NCI-H2107 treated with DMSO at 0.1 percent for 48 hours (cell line): ENCODE measurements around the gene AMACR.

Experiments
- DNase-seq: peaks from one replicate; lab custom pipeline; 2025; ENCODE audit not compliant: unreplicated experiment; lab: John Stamatoyannopoulos, UW

The AMACR gene

DNA sequence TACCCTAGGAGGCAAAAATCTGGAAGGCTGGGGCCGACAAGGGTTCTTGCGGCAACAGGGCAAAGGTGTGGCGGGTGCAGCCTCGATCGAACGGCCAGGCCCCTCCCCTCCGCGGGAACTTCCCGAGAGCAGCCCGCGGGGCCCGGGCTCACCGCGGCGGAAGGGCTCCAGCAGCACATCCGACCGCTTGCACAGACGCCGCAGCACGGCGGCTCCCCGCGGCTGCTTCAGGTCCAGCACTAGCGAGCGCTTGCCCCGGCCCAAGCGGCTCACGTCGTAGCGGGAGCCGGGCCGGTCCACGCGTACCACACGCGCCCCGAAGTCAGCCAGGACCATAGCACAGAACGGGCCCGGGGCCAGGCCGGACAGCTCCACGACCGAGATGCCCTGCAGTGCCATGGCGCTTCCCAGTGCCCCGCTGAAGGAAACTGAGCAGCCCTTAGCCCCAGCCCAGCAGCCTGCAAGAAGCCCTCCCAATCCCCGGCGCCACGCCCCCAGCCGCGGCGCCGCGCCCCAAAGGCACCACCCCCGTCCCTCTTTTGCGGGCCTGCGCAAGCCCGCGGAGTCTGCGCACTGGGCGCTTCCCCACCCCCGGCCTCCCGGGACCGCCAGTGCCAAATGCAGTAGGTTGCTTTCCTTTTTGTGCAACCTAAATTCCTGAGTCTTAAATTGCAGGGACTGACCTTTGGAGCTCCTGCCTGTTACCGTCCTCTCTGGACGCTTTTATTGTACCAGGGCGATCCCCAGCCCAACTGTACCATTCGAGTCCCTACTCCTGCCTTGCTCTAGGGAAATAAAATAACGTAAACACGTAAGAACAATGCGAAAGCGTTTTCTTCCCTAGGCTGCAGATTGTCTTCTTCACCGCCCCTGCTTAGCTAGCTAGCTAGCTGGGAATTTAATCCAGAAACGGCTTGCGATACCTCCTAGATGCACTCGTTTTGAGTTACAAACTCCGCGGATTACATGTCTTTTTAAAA is at the start of gene AMACR:
Gene AMACR (minus strand): TSS at position 430 of the 980 bp plus-strand sequence. CDS start 31 bp downstream, at position 399.
- DNase-seq, result peak; percentile 93

DNA sequence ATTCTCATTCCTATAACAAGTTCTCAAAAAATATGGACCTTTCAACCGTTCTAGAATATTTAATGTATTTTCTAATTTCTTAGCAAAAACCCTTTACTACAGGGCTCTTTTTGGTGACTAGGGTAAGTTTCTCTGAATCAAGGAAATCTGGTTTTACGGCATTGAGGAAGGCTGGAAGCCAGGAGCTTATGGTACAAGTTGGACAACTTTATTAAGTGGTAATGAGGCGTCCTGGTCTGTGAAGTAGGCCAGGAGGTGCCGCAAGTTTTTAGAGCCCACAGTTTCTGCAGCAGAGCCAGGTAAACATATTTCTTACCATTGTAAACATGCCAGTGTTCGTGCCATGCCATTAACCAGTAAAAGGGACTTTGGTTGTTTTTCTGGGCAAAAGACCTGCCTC is 49.7 kb upstream of the AMACR start:
- no peak for DNase-seq

DNA sequence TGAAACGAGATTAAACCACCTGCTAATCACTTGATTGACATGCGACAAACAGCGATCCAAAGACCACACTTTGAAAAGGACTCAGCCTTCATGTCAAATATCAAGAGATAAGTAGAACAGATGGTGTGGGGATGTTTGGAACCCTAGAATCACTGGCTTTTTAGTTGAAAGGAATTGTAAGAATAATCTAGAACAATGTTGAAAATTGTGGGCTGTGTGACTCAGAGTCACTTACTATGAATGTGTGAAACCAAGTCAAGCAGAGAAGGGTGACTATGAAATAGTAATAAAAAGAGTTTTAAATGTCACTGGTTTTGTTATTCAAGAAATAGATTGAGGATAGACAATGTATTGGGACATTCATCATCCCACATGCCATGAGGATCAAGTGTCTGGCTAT is 49.3 kb upstream of the AMACR start:
- no peak for DNase-seq

DNA sequence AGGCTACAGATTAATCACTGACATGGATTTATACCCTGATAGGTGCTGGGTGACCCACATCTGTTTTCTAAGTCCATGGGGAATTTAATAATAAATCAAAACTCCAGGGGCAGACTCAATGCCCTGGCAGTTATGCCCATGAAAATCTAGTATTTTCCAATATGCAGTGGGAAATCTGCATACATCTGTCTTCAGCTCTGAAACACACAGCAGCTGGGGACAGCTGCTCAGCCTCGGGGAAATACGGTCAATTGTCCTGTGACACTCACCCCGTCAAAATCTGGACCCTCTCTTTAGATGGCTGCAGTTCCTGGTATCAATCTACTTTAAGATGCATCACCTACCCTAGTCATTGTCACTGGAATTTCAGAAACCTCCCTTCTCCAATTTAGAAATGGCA is 47.8 kb upstream of the AMACR start:
- no peak for DNase-seq

DNA sequence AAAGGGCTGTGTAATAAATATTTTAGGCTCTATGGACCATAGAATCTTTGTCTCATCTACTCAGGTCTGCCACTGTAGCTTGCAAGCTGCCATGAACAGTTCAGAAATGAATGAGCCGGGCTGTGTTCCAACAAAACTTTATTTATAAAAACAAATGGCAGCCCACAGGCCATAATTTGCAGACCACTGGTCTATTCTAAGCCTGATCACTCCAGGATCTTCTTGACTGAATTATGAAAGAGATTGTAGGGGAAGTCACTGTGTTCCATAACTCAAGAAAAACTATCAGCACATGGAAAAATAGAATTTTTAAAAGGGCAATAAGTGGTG is 46.5 kb upstream of the AMACR start:
- DNase-seq, result no peak

DNA sequence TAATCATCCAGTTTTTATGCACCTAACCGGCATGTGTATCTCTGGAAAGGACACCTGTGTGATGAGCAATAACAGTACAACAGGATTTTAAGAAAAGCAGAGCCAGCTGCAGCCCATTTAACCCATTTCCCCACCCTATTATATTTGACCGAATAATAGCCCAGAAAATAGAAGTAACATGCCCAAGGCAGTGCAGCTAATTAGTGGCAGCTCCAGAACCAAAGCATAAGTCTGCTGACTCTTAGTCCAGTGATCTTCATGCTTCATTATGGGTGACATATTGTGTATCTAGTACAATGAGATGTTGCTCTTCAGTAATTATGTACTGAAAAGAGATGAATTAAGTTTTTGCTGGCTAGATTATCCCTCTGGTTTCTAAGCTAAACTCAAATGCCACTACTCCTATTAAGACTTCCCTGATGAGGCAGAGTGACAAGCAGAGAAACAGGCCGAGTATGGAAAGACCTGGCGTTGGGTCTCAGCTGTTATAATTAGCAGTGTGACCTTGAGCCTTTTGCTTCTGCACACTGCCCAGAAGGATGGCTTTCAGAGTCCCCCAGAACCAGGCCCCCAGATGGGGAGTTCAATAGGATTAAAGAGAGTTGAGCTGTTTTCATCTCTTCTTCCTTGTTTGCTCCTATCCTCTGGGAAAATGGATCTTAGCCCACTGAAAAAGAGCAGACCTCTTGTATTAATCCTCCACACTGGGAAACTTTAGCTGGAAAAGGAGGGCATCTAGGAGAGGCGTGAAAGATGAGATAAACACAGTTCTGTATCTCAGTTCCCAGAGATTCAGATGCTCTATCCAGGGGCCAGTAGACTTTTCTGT is 45.9 kb upstream of the AMACR start:
- no peak for DNase-seq

DNA sequence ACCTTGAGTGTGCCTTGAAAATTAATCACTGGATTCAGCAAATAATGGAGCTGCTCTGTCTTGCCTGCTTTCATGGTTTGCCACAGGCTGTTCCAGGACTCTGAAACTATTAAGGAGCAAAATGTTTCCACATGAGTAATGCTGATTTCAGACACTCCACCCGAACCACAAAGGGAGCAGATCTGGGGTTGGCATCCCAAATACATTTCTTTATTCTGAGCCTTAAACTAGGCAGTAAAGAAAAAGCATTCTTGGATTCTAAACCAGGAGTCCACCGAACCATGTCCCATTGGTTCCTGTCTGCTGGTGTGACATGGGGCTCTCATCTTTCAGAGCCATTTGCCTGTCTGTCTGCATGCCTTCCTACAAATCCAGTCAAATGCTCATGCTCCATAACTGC is 45.3 kb upstream of the AMACR start:
- DNase-seq, result no peak

DNA sequence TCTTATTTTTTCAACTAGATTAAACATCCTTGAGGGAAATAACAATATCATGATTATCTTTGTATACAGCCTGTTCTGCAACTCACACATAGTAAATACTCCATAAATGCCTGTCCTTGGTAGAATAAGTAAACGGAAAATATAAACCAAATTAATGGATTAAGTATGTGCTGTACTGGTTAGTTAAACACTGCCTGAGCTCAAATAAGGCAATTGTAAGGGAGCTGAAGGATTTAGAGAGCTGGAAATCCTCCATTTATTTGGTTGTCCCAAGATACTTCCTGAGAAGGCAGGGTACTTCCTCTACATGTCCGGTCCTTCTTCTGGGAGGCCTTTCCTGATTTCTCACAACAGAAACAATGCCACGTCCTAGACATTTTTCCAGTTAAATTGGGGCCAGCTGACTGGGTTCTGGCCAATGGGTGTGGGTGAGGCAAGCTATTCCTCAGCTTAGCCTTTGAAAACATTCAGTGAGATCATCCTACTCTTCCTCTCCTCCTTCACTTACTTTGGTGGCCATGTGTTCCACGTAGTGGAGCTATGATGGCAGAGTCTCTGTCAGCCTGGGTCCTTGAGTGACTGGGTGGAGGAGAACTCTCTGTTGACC is 43.6 kb upstream of the AMACR start:
- DNase-seq, result no peak

DNA sequence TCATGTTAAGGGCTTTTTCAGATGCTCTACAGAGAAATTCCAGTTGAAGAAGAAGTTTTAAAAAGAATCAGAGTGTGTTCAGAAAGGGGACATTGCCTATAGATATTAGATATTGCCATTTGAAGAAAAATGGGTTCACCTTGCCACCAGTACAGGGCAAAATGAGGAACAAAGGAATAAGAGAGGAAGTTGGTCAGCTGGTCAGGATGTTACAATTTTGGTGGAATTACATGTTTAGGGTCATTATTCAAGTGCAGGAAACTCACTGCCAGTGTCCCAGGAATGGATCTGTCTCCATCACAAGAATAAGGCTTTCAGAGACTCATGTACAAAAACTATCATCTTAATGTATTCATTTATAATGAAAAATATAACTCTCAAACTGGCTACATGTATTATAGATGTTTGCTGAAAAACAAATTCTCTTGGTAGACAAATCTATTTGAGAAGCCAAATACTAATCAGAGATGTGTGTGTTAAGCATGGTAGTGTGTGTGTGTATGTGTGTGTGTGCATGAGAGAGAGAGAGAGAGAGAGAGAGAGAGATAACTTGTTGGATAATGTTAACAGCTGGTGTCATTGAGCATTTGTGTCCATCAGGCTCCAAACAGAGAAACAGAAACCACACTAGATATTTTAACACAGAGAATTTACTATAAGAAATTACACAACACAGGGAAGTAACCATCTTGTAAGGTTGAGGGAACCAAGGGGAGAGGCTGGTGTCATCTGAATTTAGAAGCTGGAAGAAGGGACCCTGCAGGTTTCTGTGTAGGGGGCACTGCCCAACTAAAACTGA is 40.1 kb upstream of the AMACR start:
- DNase-seq, result no peak

DNA sequence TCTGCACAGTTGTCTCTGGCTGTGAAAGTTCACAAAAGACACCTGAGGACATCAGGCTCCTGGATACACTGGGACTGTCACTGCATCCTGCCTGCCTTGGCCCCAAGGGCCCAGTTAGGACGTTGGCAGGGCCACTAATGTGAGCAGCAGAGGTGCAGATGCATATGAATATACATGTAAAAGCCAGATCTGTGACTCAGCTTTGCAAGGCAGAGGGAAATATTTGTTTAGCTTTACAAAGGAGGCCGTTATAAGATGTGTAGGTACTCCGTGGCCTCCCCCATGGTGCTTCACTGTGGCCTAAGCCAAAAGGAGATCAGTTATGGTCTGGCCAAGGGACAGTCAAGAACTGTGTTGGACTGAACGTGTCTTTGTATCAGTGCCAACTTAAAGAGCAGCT is 39.3 kb upstream of the AMACR start:
- no peak for DNase-seq

DNA sequence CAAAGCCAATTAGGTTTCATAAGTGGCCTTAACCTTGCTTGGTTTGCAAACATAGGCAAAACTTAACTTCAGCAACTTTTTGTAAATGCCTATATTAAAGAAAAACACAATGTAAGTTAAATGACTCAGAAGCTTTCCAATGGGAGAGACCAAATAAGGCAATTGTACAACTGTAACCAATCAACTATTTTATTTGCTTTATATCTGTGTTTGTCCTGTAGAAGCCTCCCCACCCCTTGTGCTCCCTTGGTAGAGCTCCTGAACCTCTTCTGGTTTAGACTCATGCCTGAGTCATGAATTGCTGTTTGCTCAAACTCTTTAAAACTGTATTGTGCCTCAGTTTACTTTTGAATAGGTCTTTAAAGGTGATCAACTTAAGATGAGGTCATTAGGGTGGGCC is 38.1 kb upstream of the AMACR start:
- no peak for DNase-seq

DNA sequence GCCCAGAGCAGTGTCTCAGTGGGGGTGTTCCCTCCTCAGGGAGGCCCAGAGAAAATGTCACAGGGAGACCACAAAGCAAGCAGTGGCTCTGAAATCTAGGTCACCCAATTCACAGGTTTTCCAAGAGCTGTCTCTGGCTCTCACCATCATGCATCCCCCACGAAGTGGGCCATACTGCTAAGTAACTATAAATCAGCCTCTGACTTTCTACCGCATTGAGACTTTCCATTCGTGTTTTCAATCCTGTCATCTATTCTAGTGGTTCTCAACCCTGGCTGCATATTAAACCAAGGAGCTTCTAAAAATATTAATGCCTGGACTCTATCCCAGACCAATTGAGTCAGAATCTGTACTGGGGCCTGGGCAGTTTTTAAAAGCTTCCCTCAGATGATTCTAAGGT is 37.2 kb upstream of the AMACR start:
- DNase-seq, result no peak

DNA sequence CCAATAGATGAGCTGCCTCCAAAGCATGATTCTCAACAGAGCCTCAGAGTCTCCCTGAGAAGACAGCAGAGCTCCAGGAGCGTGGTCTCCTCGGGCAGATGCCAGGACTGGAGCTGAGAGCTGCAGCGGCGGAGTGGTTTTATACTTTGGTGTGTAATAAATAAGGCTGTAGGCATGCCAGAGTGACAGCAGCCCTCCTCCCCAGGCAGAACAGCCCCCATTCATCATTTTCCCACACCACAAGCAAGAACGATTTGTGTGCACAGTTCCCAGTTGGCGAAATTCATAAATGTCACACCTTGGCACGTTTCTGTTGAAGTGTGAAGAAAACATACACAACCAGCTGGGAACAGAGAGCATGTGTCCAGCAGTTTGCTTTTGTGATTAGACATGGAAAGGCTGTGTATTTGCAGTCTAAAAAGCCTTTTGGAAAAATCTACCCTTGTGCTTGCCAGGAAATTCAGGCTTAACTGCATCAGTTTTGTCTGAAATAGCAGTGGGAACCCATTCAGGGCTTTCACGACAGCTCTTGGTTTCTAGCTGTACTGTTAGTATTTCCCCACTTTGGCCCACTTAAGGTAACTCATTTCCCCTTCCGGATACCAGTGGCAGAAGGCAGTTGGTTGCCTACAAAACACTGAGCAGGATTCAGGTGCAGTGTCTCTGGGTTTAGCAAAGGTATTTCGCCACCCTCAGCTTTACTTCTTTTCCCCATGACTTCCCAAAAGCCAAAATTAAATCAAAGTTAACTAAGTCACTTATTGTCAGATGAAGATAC is 35.4 kb upstream of the AMACR start, which contains the start of gene C1QTNF3:
Gene C1QTNF3 (minus strand): TSS at position 115 of the 778 bp plus-strand sequence. CDS start 88 bp downstream, at position 27.
- DNase-seq, result no peak

DNA sequence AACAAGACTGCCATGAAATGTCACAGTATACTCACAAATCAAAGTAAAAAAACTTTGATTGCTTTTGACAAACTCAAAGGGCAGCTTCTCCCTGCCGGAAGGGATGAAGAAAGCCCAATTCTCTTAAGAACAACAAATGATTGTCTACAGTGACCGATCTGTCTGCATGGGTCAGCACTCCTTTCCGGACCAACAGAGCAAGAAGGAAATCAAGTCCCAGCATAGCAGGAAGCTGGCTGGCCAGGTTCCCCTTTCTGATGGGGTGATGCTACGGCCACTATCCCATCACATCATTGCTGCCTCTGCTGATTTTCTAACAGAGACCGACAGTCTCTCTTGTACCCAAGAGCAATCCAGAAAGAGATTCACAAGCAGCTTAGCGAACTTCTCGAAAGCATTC is 34.5 kb upstream of the AMACR start:
- DNase-seq, result no peak

DNA sequence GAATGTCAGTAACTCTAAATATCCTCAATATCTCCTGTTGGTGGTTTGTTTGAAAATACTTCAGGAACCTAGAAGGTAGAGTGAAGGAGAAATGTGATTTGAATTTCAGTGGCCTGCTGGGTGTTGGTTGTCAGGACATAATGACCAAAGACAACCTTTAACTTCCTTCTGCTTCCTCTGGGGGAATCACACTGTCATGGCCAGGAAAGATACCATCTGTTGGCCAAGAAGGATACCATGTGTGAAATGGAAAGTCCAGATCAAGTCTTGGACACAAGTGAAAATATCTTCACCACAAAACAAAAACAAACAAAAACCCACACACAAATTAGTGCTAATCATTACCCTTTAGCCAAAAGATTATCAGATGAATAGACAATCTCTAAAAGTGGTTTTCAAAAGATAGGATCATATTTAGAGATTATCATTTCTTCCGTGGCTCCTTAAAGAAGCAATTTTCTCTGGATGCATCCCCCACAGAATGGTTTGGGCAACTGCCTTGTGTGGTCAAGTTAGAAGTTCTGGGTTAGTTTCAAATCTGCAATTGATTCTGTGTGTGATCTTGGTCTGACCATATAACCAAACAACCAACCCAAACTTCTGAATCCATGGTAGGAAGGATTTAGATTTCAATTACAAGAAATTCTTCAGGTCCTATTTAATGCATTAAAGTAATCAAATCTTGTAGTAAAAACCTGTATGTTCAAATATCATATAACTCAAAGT is 33.6 kb upstream of the AMACR start:
- no peak for DNase-seq

DNA sequence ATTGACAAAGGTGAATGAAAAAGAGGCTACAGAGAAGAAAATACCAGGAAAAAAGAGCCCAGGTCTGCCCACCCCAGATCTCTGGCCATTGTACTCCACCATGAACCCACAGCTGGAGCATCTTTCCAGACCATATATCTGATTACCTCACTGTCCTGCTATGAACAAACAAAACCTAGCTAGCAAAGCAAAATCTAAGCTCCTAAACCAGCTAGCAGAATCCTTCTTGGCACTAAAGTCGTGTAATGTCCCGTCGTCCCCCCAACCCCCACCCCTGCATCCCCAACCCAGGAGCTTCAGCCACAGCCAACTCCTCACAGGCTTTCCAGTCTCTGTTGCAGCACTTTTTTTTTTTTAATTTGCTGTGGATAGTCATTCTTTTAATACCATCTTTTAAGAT is 32.6 kb upstream of the AMACR start:
- no peak for DNase-seq

DNA sequence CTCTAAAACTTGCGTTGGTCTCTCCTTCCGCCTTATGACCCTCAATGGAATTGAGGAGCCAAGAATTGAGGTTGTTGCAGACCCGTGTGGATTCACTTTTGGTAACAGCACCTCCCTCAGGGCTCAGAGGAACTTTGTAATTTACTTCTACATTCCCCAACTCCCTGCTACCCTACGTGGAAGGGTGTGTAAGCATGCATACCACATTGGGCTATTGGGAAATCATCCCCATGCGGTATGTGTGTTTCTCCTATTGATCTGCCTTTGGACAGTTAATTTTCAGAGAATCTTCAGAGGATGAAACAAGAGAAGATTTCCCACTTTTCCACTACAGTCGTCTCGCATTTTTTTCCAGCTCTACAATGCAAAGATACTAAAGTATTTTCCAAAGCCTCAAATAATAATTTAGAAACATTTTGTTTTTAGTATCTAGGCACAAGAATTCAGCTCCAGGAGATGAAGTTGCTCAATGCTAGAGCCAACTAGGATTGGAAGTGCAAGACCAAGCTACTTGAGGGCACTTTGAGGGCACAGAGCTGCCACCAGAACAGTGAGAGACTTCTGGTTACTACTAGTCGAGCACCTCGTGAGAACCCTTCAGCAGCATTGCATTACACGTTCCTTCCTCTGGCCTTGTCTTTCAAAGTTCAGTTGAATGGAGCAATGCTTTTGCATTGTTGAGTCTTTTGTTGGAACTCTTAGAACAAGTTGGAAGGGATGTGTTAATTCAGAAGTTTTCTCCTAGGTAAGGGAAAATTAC is 31.7 kb upstream of the AMACR start:
- no peak for DNase-seq

DNA sequence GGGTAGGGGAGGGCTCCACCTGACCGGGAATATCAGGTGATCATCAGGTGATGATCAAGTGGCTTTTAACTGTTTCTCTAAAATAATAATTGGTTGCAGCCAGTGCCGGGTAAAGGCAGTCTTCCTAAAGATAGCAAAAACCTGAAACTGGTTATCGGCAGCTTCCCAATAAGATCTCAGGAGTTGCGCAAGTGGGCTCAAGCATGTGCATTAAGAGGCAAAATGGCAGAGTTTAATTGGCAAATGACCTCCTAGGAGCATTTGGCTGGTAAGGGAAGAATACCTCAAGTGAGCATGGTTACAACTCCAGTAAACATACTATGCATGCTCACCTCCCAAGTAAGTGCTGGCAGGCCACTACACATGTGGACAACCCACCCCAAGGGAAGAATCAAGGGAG is 31.0 kb upstream of the AMACR start:
- no peak for DNase-seq

DNA sequence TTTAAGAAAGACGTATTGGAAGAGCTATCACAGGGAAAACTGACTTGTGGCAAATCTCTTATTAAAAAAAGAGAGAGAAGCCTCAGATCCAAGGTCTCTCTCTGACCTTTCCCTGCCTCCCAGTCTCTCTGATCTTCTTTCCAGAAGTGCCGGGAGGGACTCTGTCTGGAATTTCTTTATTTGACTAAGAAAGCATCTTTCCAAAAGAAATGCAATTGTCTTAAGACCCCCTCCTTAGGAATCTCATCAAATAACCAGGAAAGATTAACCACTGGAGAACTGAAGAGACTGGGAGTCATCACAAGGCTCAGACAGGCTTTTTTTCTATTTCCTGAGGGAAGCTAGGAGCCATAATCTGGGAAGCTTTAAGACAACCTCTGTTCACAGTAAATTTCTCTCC is 30.5 kb upstream of the AMACR start:
- no peak for DNase-seq
